NB4 (cell line): ENCODE data around the gene SCP2.

Source experiments
- DNase-seq: peaks from one replicate; pipeline ENCODE4 v3.0.0; 2010; ENCODE audit warnings: low read depth
- H3K4me3 ChIP-seq: one replicate; pipeline ENCODE4 v1.5.1; 2011; ENCODE audit warnings: mild to moderate bottlenecking, low read depth, low read length, moderate library complexity
- MYC ChIP-seq: IDR thresholded peaks from 2 replicates; pipeline ENCODE4 v1.6.1; 2011; ENCODE audit warnings: low read depth, low read length
- POLR2A ChIP-seq: IDR thresholded peaks from 2 replicates; pipeline ENCODE4 v1.6.1; 2011; ENCODE audit warnings: mild to moderate bottlenecking; ENCODE audit not compliant: insufficient read length; ENCODE audit errors: extremely low read depth
- TF ChIP-seq, protein P1 (sequence below): IDR thresholded peaks from one replicate; pipeline ENCODE4 v1.5.1; 2012; ENCODE audit warnings: low read depth, low read length
- TF ChIP-seq, protein P2 (sequence below): IDR thresholded peaks from 2 replicates; pipeline ENCODE4 v1.6.1; 2011; ENCODE audit warnings: low read depth, low read length

The SCP2 gene

DNA sequence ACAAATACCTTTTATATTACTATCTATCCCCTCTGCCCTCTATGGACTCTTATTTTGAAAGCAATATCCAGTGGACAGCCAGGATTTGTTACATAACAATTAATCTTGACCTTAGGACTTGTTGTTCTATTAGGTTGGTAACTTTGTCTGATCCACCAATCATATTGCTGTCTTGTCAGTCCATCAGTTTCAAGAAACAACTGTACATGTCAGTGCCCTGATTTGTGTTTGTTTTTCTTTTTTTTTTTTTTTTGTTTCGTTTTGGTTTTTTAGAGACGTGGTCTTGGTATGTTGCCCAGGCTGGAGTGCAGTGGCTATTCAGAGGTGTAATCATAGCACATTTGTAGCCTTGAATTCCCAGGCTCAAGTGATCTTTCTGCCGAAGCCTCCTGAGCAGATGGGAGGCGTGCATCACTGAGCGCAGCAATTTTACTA lies 1.5 kb upstream of the SCP2 start:
- no peak overlapping the region for H3K4me3 ChIP-seq
- TF ChIP-seq, protein P1, sequence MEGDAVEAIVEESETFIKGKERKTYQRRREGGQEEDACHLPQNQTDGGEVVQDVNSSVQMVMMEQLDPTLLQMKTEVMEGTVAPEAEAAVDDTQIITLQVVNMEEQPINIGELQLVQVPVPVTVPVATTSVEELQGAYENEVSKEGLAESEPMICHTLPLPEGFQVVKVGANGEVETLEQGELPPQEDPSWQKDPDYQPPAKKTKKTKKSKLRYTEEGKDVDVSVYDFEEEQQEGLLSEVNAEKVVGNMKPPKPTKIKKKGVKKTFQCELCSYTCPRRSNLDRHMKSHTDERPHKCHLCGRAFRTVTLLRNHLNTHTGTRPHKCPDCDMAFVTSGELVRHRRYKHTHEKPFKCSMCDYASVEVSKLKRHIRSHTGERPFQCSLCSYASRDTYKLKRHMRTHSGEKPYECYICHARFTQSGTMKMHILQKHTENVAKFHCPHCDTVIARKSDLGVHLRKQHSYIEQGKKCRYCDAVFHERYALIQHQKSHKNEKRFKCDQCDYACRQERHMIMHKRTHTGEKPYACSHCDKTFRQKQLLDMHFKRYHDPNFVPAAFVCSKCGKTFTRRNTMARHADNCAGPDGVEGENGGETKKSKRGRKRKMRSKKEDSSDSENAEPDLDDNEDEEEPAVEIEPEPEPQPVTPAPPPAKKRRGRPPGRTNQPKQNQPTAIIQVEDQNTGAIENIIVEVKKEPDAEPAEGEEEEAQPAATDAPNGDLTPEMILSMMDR, result no peak
- TF ChIP-seq POLR2A (no peak), MYC (no peak)
- DNase-seq, result no peak

DNA sequence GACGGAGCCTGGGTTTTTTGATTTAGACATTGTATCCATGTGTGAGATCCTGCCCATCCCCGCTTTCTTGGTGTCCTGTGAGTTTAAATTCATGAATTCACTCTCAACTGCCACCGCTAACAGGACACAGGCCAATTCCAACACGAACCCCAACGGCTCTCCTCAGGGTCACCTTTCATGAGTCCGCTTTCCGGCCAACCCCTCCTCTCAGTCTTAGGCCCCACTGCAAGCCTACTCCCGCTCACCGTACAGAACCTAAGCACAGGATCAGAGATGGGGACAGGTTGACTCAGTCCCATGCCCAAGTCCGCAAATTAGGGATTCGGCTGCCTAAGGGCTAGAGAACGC lies 238 bp upstream of the SCP2 start:
- no peak for DNase-seq
- TF ChIP-seq POLR2A (no peak), MYC (no peak)
- TF ChIP-seq, protein P2, sequence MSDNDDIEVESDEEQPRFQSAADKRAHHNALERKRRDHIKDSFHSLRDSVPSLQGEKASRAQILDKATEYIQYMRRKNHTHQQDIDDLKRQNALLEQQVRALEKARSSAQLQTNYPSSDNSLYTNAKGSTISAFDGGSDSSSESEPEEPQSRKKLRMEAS, result no peak
- TF ChIP-seq, protein P1, result no peak
- peak overlapping the region; percentile 75 for H3K4me3 ChIP-seq

DNA sequence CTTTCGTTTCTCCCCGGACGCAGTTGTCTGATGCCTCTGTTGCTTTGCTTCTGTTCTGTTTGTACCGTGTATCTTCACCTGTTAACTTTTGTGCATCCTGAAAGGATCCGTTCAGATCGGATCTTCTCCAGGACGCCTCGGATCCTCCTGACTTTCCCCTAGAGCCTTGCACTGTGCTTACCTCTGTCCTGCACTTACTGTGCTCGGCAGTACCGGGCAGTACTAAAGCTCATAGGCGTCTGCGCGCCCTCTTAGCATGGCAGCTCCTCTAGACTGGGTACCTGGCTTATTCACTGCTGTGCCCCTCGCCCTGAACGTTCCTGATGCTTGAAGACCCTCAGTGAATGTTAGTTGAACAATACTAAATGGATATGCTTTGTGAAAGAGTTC lies 934 bp downstream of the SCP2 start:
- DNase-seq, result no peak
- peak overlapping the region; percentile 75 for H3K4me3 ChIP-seq
- TF ChIP-seq POLR2A (no peak), MYC (no peak)
- TF ChIP-seq, protein P2, result no peak
- TF ChIP-seq, protein P1, result no peak

DNA sequence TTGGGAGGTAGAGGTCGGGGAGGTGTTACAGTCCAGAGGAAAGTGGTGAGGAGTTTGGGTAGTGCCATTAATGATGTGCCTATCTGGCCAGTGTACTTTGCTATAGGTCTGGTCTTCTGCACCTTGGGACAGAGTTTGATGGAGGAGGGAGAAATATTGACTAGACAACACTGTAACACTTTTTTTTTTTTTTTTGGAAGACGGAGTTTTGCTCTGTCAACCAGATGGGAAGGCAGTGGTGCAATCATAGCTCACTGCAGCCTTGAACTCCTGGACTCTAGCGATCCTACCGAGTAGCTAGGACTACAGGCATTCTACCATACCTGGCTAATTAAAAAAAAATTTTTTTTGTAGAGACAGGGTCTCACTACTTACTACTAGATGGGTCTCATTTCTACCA lies 1.9 kb downstream of the SCP2 start:
- no peak overlapping the region for H3K4me3 ChIP-seq
- TF ChIP-seq MYC, result no peak
- TF ChIP-seq, protein P1, result no peak
- TF ChIP-seq POLR2A, result no peak
- TF ChIP-seq, protein P2, result no peak
- DNase-seq, result no peak

DNA sequence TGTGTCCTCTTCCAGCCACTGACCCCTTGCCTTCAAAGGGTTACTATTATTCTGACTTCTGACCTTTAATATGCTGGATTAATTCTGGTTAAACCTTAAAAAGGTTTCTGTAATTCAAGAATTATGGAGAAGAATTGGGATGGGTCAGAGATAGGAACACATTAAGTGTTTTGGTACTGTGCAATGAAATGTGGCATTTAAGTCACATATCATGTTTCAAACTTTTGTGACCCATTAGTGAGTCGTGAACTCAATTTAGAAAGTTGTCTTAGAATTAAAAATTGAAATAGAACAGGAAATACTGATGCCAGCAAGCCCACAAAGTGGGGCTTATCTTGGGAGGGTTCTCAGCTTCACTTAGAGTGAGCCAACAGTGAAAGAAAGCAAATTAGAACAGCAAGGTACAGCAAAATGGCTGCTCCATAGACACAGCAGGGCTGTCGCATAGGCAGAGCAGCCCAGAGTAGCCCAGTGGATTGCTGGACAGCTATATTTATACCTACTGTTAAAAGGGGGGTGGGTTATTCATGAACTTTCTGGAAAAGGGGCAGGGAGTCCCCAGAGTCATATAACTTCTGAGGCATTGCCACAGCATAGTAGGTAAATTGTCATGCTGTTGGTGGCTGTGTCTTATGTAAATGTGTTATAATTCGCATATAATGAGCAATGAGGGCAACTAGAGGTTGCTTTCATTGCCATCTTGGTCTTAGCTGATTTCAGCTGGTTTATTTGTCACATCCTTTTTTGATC lies 10.5 kb downstream of the SCP2 start:
- H3K4me3 ChIP-seq, result no peak overlapping the region
- no peak for DNase-seq
- TF ChIP-seq, protein P1, result no peak
- TF ChIP-seq POLR2A (no peak), MYC (no peak)
- TF ChIP-seq, protein P2, result no peak

DNA sequence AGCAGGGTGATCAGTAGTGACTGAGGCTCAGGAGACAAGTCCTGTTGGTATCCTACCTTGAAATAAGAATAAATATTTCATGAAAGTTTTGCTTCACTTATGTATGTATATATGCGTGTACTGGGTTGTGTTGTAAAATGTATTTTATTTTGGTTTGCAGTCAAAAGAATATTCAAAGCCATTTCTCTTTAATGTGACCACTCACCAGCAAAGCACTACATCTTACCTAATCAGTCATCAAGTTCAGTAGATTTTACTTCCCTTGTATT lies 11.0 kb downstream of the SCP2 start:
- TF ChIP-seq, protein P2, result no peak
- no peak for TF ChIP-seq MYC
- TF ChIP-seq, protein P1, result no peak
- TF ChIP-seq POLR2A, result no peak
- no peak overlapping the region for H3K4me3 ChIP-seq
- DNase-seq, result no peak
